K562 (cell line): ENCODE measurements around the gene FAM217B. TPM values are rescaled to one million over a fixed set of nuclear protein-coding genes. Genes with fewer than 3 reads are reported as not detected.
A peak's percentile ranks its signal among the peaks of the same experiment; 100 is the strongest.

Experiments
- CBX8 ChIP-seq: fragments of 200-600 bp; sonication (generic); IDR thresholded peaks from 2 replicates; pipeline ENCODE4 v1.6.1; 2012; ENCODE audit warnings: borderline replicate concordance, mixed run types, low read depth, mild to moderate bottlenecking, moderate library complexity, mixed read lengths, low read length, control low read depth, inconsistent platforms; ENCODE audit not compliant: poor library complexity, severe bottlenecking; ENCODE audit errors: extremely low read depth
- EZH2 ChIP-seq: IDR thresholded peaks from 2 replicates; pipeline ENCODE4 v1.6.1; 2012; ENCODE audit warnings: low read depth, mild to moderate bottlenecking, inconsistent platforms, low read length, borderline replicate concordance
- HEY1 ChIP-seq: fragments of 250-450 bp; sonication (Bioruptor Pico); IDR thresholded peaks from 2 replicates; pipeline ENCODE4 v1.5.0; 2020; ENCODE audit warnings: mild to moderate bottlenecking, moderate library complexity, borderline replicate concordance
- IFI16 ChIP-seq: fragments of 250-450 bp; sonication (Bioruptor Pico); IDR thresholded peaks from 2 replicates; pipeline ENCODE4 v2.1.2; 2022; ENCODE audit warnings: mild to moderate bottlenecking, inconsistent platforms
- KDM1A ChIP-seq, 2 experiments: fragments of 450-650 bp; IDR thresholded peaks; 2 replicates each; pipeline ENCODE4 v1.6.1; 2016; ENCODE audit warnings: mild to moderate bottlenecking in 2 of 2
- L3MBTL2 ChIP-seq: fragments of 450-650 bp; IDR thresholded peaks from 2 replicates; pipeline ENCODE4 v1.6.1; 2016; ENCODE audit warnings: mild to moderate bottlenecking, moderate library complexity
- NCOA4 ChIP-seq: fragments of 450-650 bp; IDR thresholded peaks from 2 replicates; pipeline ENCODE4 v1.6.1; 2018; ENCODE audit warnings: mild to moderate bottlenecking; ENCODE audit not compliant: partially characterized antibody
- NEUROD1 ChIP-seq: fragments of 150-350 bp; IDR thresholded peaks from 2 replicates; pipeline ENCODE4 v1.6.1; 2014; ENCODE audit warnings: borderline replicate concordance, low read length, low read depth; ENCODE audit not compliant: partially characterized antibody
- NFATC3 ChIP-seq: fragments of 450-650 bp; IDR thresholded peaks from 2 replicates; pipeline ENCODE4 v1.6.1; 2017; ENCODE audit warnings: mild to moderate bottlenecking
- NRF1 ChIP-seq, 2 experiments: fragments of 450-650 bp; IDR thresholded peaks in 1 of 2; conservative IDR thresholded peaks in 1 of 2; 2 replicates each; pipeline ENCODE4 v1.6.1; 2014; ENCODE audit warnings: mild to moderate bottlenecking in 2 of 2
- PHF8 ChIP-seq: fragments of 200-600 bp; sonication (generic); IDR thresholded peaks from 2 replicates; pipeline ENCODE4 v1.6.1; 2012; ENCODE audit warnings: mixed run types, mild to moderate bottlenecking, inconsistent platforms, low read length, moderate library complexity, borderline replicate concordance
- POLR3A ChIP-seq: IDR thresholded peaks from 2 replicates; pipeline ENCODE4 v1.6.1; 2011; ENCODE audit warnings: borderline replicate concordance, mild to moderate bottlenecking, moderate library complexity; ENCODE audit not compliant: insufficient read length, insufficient read depth; ENCODE audit errors: extremely low read depth
- RAD51 ChIP-seq: fragments of 450-650 bp; IDR thresholded peaks from 2 replicates; pipeline ENCODE4 v1.7.1; 2016; ENCODE audit warnings: low read depth, mild to moderate bottlenecking, borderline replicate concordance
- SRSF9 ChIP-seq: fragments of 200-400 bp; formaldehyde crosslinking; IDR thresholded peaks from 2 replicates; pipeline ENCODE4 v1.6.1; 2017; ENCODE audit warnings: low read depth, low read length, borderline replicate concordance
- TCF7L2 ChIP-seq: fragments of 150-350 bp; IDR thresholded peaks from 2 replicates; pipeline ENCODE4 v1.6.1; 2016; ENCODE audit warnings: low read depth, mild to moderate bottlenecking, low read length, moderate library complexity
- TFAP4 ChIP-seq: sonication (generic); formaldehyde crosslinking; IDR thresholded peaks from 2 replicates; pipeline ENCODE4 v1.8.0; 2022; ENCODE audit warnings: missing genetic modification reagents, mild to moderate bottlenecking, moderate library complexity, borderline replicate concordance
- TFE3 ChIP-seq: fragments of 450-650 bp; formaldehyde crosslinking; IDR thresholded peaks from 2 replicates; pipeline ENCODE4 v1.4.0; 2020; ENCODE audit warnings: mild to moderate bottlenecking, mixed read lengths
- U2AF2 ChIP-seq: fragments of 200-400 bp; formaldehyde crosslinking; optimal IDR thresholded peaks from 2 replicates; pipeline ENCODE3; 2017; ENCODE audit warnings: low read depth, mild to moderate bottlenecking, low read length
- ZBTB17 ChIP-seq: fragments of 450-650 bp; formaldehyde crosslinking; IDR thresholded peaks from 2 replicates; pipeline ENCODE4 v1.4.0; 2020; ENCODE audit warnings: mild to moderate bottlenecking
- ZC3H8 ChIP-seq: fragments of 450-650 bp; IDR thresholded peaks from 2 replicates; pipeline ENCODE4 v1.6.1; 2017
- ZNF134 ChIP-seq: fragments of 250-450 bp; sonication (Bioruptor Pico); conservative IDR thresholded peaks from 2 replicates; pipeline ENCODE4 v1.4.0; 2020
- ZNF165 ChIP-seq: fragments of 250-450 bp; sonication (Bioruptor Pico); IDR thresholded peaks from 2 replicates; pipeline ENCODE4 v1.4.0; 2020; ENCODE audit warnings: borderline replicate concordance
- ZNF184 ChIP-seq: sonication (generic); formaldehyde crosslinking; IDR thresholded peaks from 2 replicates; pipeline ENCODE4 v1.5.0; 2020; ENCODE audit warnings: missing genetic modification reagents
- ZNF277 ChIP-seq: fragments of 250-450 bp; sonication (Bioruptor Pico); IDR thresholded peaks from 2 replicates; pipeline ENCODE4 v1.8.0; 2022; ENCODE audit warnings: inconsistent platforms, mild to moderate bottlenecking, moderate library complexity, borderline replicate concordance
- ZNF3 ChIP-seq: fragments of 250-450 bp; sonication (Bioruptor Pico); IDR thresholded peaks from 2 replicates; pipeline ENCODE4 v1.5.0; 2021; ENCODE audit warnings: mild to moderate bottlenecking, moderate library complexity
- ZNF76 ChIP-seq: fragments of 250-450 bp; sonication (Bioruptor Pico); IDR thresholded peaks from 2 replicates; pipeline ENCODE4 v1.4.0; 2020; ENCODE audit warnings: mild to moderate bottlenecking, moderate library complexity, borderline replicate concordance
- polyA plus RNA-seq, 8 experiments: library from polyadenylated mRNA; depleted of rRNA in 4 of 8; stranded (reverse) in 5 of 8; unstranded in 3 of 8; fragments of >200 nt; fragmentation: Nextera tagmentation in 2 of 8; fragmentation: Illumina TruSeq in 1 of 8; extraction: Ambion mirVana in 2 of 8; extraction: Trizol in 1 of 8; gene quantifications; 2 replicates each; pipeline versions ENCODE4 v1.2.1 to v1.2.3, GENCODE V29; 2011 to 2014; ENCODE audit warnings: inconsistent platforms in 1 of 8, missing spikeins in 1 of 8
- total RNA-seq, 7 experiments: library from RNA; depleted of rRNA in 6 of 7; stranded (reverse); fragments of >200 nt in 6 of 7; fragmentation: Illumina TruSeq in 2 of 7; extraction: Trizol in 2 of 7; gene quantifications; 2 replicates each; pipeline versions ENCODE4 v1.2.1 to v1.2.3, GENCODE V29; 2011 to 2021; ENCODE audit warnings: low replicate concordance in 1 of 7

Gene FAM217B
- total and polyA plus RNA-seq, 9 of the 15 experiments (the other 6 are each of a cell fraction or from before 2014, with no cell fraction given): 4.8 to 11.4 (median 6.9) TPM

- no peak for TF ChIP-seq SRSF9
- TF ChIP-seq TCF7L2: no peak
- no peak for TF ChIP-seq RAD51
- TF ChIP-seq TFE3: no peak
- TF ChIP-seq ZBTB17 (CRISPR knock-in tag): no peak
- TF ChIP-seq IFI16 (CRISPR knock-in tag): no peak
- peak in 1 of 2 experiments; percentile 36; a peak in 1 of 4 replicates for TF ChIP-seq NRF1 (conservative IDR thresholded peaks at IDR 0.05 in 1 of 2, IDR thresholded peaks at IDR 0.05 in 1 of 2)
- no peak for TF ChIP-seq KDM1A (IDR thresholded peaks at IDR 0.05)
- TF ChIP-seq ZNF165 (CRISPR knock-in tag): no peak
- no peak for TF ChIP-seq ZNF134 (CRISPR knock-in tag)
- no peak for TF ChIP-seq CBX8
- TF ChIP-seq ZNF3 (CRISPR knock-in tag): no peak
- TF ChIP-seq ZC3H8: no peak
- no peak for TF ChIP-seq ZNF277
- TF ChIP-seq EZH2: no peak
- TF ChIP-seq ZNF76 (CRISPR knock-in tag): no peak
- TF ChIP-seq NEUROD1: no peak
- no peak for TF ChIP-seq U2AF2
- TF ChIP-seq L3MBTL2: peak; percentile 91
- TF ChIP-seq TFAP4 (CRISPR knock-in tag): no peak
- no peak for TF ChIP-seq HEY1 (CRISPR knock-in tag)
- TF ChIP-seq POLR3A: no peak
- peak; percentile 42; the same call in 1 of the 2 replicates for TF ChIP-seq PHF8
- no peak for TF ChIP-seq NFATC3
- TF ChIP-seq ZNF184 (CRISPR knock-in tag): no peak
- no peak for TF ChIP-seq NCOA4
Measured at GRCh38 chr20:59933849-59934585, 6.2 kb upstream of the FAM217B start (continued).
